ENCODE results near the gene MAP7D2. TPM values are rescaled to one million over a fixed set of nuclear protein-coding genes. Genes with fewer than 3 reads are reported as not detected.
"Not testable (repeated sequence)": the region's sequence is repeated elsewhere in the genome, so short reads cannot be mapped to it uniquely, and the experiment has no call there.

MAP7D2 gene
- total RNA-seq, 1 experiment from 2014 or later, result 0.08 TPM

GRCh38 chrX:20129547-20129946, 12.8 kb upstream of the MAP7D2 start:
- no peak for DNase-seq
- no peaks in the 10 kb centered on the region for H3K27me3 ChIP-seq
- H3K27ac ChIP-seq, result no peak overlapping the region
- no peaks in the 10 kb centered on the region for H3K4me1 ChIP-seq
- no peaks in the 10 kb centered on the region for H3K9me3 ChIP-seq (replicated peaks)
- H3K36me3 ChIP-seq, result peaks cover 62% of the 10 kb centered on the region
- H3K4me3 ChIP-seq, result no peak overlapping the region

GRCh38 chrX:20128670-20129069, 12.0 kb upstream of the MAP7D2 start:
- peaks cover 67% of the 10 kb centered on the region for H3K36me3 ChIP-seq
- H3K9me3 ChIP-seq (replicated peaks), result no peaks in the 10 kb centered on the region
- no peaks in the 10 kb centered on the region for H3K4me1 ChIP-seq
- H3K4me3 ChIP-seq, result no peak overlapping the region
- no peak for DNase-seq
- H3K27ac ChIP-seq, result no peak overlapping the region
- no peaks in the 10 kb centered on the region for H3K27me3 ChIP-seq

- peaks cover 54% of the 10 kb centered on the region for H3K36me3 ChIP-seq
- not testable (repeated sequence) for H3K4me1 ChIP-seq; H3K27ac ChIP-seq; H3K9me3 ChIP-seq (replicated peaks); H3K4me3 ChIP-seq; DNase-seq; H3K27me3 ChIP-seq
Measured at GRCh38 chrX:20127440-20127839, 10.7 kb upstream of the MAP7D2 start.

- H3K27ac ChIP-seq; H3K27me3 ChIP-seq; DNase-seq; H3K4me1 ChIP-seq; H3K4me3 ChIP-seq; H3K9me3 ChIP-seq (replicated peaks): not testable (repeated sequence)
- H3K36me3 ChIP-seq, result peaks cover 48% of the 10 kb centered on the region
Measured at GRCh38 chrX:20126833-20127232, 10.1 kb upstream of the MAP7D2 start.

- H3K4me1 ChIP-seq, result no peaks in the 10 kb centered on the region
- DNase-seq, result no peak
- peaks cover 32% of the 10 kb centered on the region for H3K36me3 ChIP-seq
- H3K27ac ChIP-seq, result no peak overlapping the region
- no peaks in the 10 kb centered on the region for H3K9me3 ChIP-seq (replicated peaks)
- no peaks in the 10 kb centered on the region for H3K27me3 ChIP-seq
- H3K4me3 ChIP-seq, result no peak overlapping the region
Measured at GRCh38 chrX:20124964-20125363, 8.3 kb upstream of the MAP7D2 start.

- Histone ChIP-seq H3K27me3 (no peaks in the 10 kb centered on the region), H3K4me3 (no peak overlapping the region), H3K27ac (no peak overlapping the region), H3K4me1 (no peaks in the 10 kb centered on the region), H3K36me3 (no peaks in the 10 kb centered on the region), H3K9me3 (replicated peaks) (no peaks in the 10 kb centered on the region)
- DNase-seq, result no peak
Measured at GRCh38 chrX:20118065-20118824, 1.5 kb upstream of the MAP7D2 start.

- Histone ChIP-seq H3K27me3 (no peaks in the 10 kb centered on the region), H3K9me3 (replicated peaks) (no peaks in the 10 kb centered on the region), H3K36me3 (no peaks in the 10 kb centered on the region), H3K4me1 (no peaks in the 10 kb centered on the region), H3K27ac (no peak overlapping the region), H3K4me3 (no peak overlapping the region)
- DNase-seq, result no peak
Measured at GRCh38 chrX:20116087-20116576, 575 bp downstream of the MAP7D2 start.

- no peaks in the 10 kb centered on the region for H3K4me1 ChIP-seq
- H3K36me3 ChIP-seq, result no peaks in the 10 kb centered on the region
- H3K27me3 ChIP-seq, result no peaks in the 10 kb centered on the region
- H3K9me3 ChIP-seq (replicated peaks), result no peaks in the 10 kb centered on the region
- DNase-seq, result no peak
- H3K4me3 ChIP-seq, result no peak overlapping the region
- H3K27ac ChIP-seq, result no peak overlapping the region
Measured at GRCh38 chrX:20112022-20112774, 4.5 kb downstream of the MAP7D2 start.

GRCh38 chrX:20111271-20111670, 5.4 kb downstream of the MAP7D2 start:
- Histone ChIP-seq H3K36me3 (no peaks in the 10 kb centered on the region), H3K9me3 (replicated peaks) (no peaks in the 10 kb centered on the region), H3K27me3 (no peaks in the 10 kb centered on the region), H3K4me1 (no peaks in the 10 kb centered on the region), H3K4me3 (no peak overlapping the region), H3K27ac (no peak overlapping the region)
- DNase-seq, result no peak

GRCh38 chrX:20101934-20102581, 14.6 kb downstream of the MAP7D2 start:
- Histone ChIP-seq H3K9me3 (replicated peaks) (no peaks in the 10 kb centered on the region), H3K4me1 (no peaks in the 10 kb centered on the region), H3K27ac (no peak overlapping the region), H3K27me3 (no peaks in the 10 kb centered on the region), H3K36me3 (no peaks in the 10 kb centered on the region), H3K4me3 (no peak overlapping the region)
- DNase-seq, result no peak

- Histone ChIP-seq H3K27ac (no peak overlapping the region), H3K4me3 (no peak overlapping the region), H3K9me3 (replicated peaks) (no peaks in the 10 kb centered on the region), H3K27me3 (no peaks in the 10 kb centered on the region), H3K4me1 (no peaks in the 10 kb centered on the region), H3K36me3 (no peaks in the 10 kb centered on the region)
- DNase-seq, result no peak
Measured at GRCh38 chrX:20091499-20091898, 25.2 kb downstream of the MAP7D2 start.

- H3K9me3 ChIP-seq (replicated peaks), result no peaks in the 10 kb centered on the region
- no peak overlapping the region for H3K4me3 ChIP-seq
- H3K4me1 ChIP-seq, result no peaks in the 10 kb centered on the region
- no peaks in the 10 kb centered on the region for H3K27me3 ChIP-seq
- H3K36me3 ChIP-seq, result no peaks in the 10 kb centered on the region
- no peak overlapping the region for H3K27ac ChIP-seq
- no peak for DNase-seq
Measured at GRCh38 chrX:20089845-20090244, 26.9 kb downstream of the MAP7D2 start.

- H3K9me3 ChIP-seq (replicated peaks), result no peaks in the 10 kb centered on the region
- no peak for DNase-seq
- H3K27ac ChIP-seq, result no peak overlapping the region
- H3K4me3 ChIP-seq, result no peak overlapping the region
- H3K27me3 ChIP-seq, result no peaks in the 10 kb centered on the region
- H3K36me3 ChIP-seq, result no peaks in the 10 kb centered on the region
- H3K4me1 ChIP-seq, result no peaks in the 10 kb centered on the region
Measured at GRCh38 chrX:20080277-20080676, 36.4 kb downstream of the MAP7D2 start.

- H3K27me3 ChIP-seq, result no peaks in the 10 kb centered on the region
- DNase-seq, result no peak
- peaks cover 3% of the 10 kb centered on the region; the same call in 1 of the 2 replicates for H3K4me1 ChIP-seq
- H3K27ac ChIP-seq, result no peak overlapping the region
- H3K4me3 ChIP-seq, result no peak overlapping the region
- no peaks in the 10 kb centered on the region for H3K9me3 ChIP-seq (replicated peaks)
- no peaks in the 10 kb centered on the region for H3K36me3 ChIP-seq
Measured at GRCh38 chrX:20071511-20072079, 45.1 kb downstream of the MAP7D2 start.
